Left ventricle myocardium inferior (tissue), 1 donor: ENCODE measurements around the gene ITPKB. TPM values are rescaled to one million over a fixed set of nuclear protein-coding genes. Genes with fewer than 3 reads are reported as not detected.

Experiments used
- DNase-seq: peaks from one replicate; pipeline ENCODE4 v3.0.0-alpha.2; 2020
- H3K27ac ChIP-seq: fragments of 200-600 bp; replicated peaks from 2 replicates; pipeline ENCODE4 v1.8.0; 2021
- H3K27me3 ChIP-seq: fragments of 200-600 bp; 2 replicates; pipeline ENCODE4 v1.8.0; 2021; ENCODE audit warnings: low read depth
- H3K36me3 ChIP-seq: fragments of 200-600 bp; 2 replicates; pipeline ENCODE4 v1.8.0; 2021
- H3K4me1 ChIP-seq: fragments of 200-600 bp; 2 replicates; pipeline ENCODE4 v1.8.0; 2021
- H3K4me3 ChIP-seq: fragments of 200-600 bp; 2 replicates; pipeline ENCODE4 v1.8.0; 2021; ENCODE audit warnings: mild to moderate bottlenecking, moderate library complexity
- H3K9me3 ChIP-seq: fragments of 200-600 bp; replicated peaks from 2 replicates; pipeline ENCODE4 v1.8.0; 2021
- CTCF ChIP-seq: fragments of 200-600 bp; IDR thresholded peaks from 2 replicates; pipeline ENCODE4 v1.8.0; 2021; ENCODE audit warnings: antibody characterized with exemption, mild to moderate bottlenecking, borderline replicate concordance
- intact Hi-C: fragments of 100-400 bp; cut with micrococcal nuclease; formaldehyde crosslinking; loops from one replicate; pipeline ENCODE4 v1.11.0; 2022
- total RNA-seq: library from RNA; stranded (reverse); fragmentation: NEBNext Ultra II Directional; extraction: Animal tissue kit (Norgen Biotek cat#: 25700); gene quantifications from one replicate; pipeline ENCODE4 v1.2.1, GENCODE V29; 2021
- donor health status: DM: no; HTN: yes; CAD: no; lungs with severe emphysema.

Gene ITPKB
- total RNA-seq, 1 donor from 2014 or later = 15.7 TPM

DNA sequence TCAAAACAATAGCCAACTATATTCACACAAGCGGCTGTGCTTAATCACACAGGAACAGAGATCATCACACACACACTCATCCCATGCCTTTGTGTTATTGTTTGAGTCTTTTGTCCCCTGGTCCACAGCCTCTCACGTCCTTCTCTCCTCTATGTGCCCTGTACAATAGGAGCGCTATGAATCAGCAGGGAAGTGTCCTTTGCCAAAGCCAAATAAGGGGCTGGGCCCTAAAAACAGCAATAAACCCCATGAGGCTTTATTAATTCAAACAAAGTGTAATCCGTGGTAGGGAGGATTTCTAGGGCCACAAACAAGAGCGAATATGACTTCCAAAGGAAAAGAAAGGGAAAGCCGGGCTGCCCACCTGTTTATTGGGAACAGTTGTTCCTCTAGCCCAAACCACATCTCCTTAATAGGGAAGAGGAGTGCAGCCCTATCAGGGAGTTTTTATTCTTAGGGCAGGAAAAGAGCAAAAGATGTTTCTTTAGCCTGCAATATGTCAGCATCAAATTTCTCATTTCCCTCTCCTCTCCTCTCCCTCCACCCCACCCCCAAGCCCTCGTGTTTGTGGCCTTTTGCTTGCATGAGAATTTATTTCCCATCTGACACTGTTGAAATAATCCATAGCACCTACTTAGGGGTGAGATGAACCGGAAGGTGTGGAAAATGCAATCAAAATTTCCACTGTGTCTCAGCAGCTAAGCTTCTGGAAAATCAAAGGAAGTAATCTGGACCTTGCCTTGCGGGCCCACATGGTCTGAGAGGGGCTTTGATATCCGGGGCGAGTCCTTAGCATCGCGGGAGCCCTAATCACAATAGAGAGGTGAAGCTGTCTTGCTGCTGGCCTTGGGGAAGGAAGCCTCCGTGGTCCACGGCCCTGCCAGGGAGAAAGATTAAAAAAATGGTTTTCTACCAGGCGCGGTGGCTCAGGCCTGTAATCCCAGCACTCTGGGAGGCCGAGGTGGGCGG lies 45.3 kb upstream of the ITPKB start:
- H3K4me1 ChIP-seq = peaks cover 21% of the 10 kb centered on the region
- H3K4me3 ChIP-seq = no peak overlapping the region
- no peak for TF ChIP-seq CTCF
- H3K27me3 ChIP-seq = no peaks in the 10 kb centered on the region
- intact Hi-C loops = no loop called here
- H3K27ac ChIP-seq = peak overlapping the region; percentile 21
- H3K36me3 ChIP-seq = no peaks in the 10 kb centered on the region
- DNase-seq = no peak
- H3K9me3 ChIP-seq = no peaks in the 10 kb centered on the region

DNA sequence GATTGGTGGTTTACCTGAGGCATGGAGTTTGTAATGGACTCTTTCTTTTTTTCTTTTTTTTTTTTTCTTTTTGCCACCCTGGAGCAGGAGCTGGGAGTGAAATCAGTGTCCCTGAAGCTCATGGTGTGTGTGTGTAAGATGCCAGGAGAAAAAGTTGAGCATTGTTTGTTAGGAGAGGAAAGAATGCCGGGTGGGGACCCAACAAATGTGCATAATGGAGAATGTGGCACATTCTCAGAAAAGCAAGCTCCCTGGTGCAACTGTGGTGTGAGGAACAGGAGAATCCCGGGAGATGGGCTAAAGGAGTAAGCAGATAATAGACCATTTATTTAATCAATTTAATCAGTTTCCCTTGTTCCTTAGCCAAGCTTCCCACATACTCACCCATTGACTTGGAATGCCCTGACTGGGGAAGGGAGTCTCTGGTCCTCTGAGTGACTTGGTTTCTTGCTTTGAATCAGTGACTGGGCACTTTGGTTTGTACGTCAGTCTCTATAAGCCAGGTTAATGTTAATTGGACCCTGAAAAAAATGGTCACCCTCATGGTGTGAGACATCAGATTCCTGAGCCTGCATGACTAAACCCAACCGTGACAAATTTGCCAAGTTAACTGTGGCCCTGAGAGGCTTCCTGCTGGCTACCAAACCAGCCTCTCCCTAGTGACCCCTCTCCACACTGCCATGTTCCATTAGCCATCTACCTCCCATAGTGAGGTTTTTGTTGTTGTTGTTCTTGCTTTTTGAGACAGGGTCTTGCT lies 43.9 kb upstream of the ITPKB start:
- peaks cover 34% of the 10 kb centered on the region for H3K4me1 ChIP-seq
- no peak for DNase-seq
- H3K36me3 ChIP-seq = no peaks in the 10 kb centered on the region
- H3K4me3 ChIP-seq = no peak overlapping the region
- intact Hi-C loops = no loop called here
- H3K27me3 ChIP-seq = no peaks in the 10 kb centered on the region
- no peak overlapping the region for H3K27ac ChIP-seq
- no peak for TF ChIP-seq CTCF
- no peaks in the 10 kb centered on the region for H3K9me3 ChIP-seq

DNA sequence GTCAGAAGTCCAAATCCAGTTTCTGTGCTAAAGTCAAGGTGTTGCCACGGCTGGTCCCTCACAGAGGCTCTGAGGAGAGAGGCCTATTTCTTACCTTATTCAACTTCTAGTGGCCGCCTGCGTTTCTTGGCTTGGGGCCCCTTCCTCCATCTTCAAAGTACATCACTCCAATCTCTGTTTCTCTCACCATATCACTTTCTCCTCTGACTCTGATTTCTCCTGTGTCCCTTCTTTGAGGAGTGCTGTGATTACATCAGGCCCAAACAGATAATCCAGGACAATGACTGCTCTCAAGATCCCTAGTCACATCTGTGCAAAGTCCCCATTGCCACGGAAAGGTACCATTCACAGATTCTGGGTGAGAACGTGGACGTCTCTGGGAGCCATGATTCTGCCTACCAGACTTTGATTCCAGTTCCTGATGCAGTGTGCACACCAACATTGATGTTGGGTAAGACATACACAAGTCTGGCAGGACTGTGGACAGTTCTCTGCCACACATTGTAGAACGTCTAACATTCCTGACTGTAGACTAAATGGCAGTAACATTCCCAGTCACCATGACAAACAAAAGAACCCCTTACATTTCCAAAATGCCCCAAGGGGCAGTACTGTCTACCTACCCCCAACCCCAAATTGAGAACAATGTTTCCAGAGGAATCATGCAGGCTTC lies 43.0 kb upstream of the ITPKB start:
- H3K36me3 ChIP-seq = no peaks in the 10 kb centered on the region
- peaks cover 2% of the 10 kb centered on the region for H3K9me3 ChIP-seq
- no peak for DNase-seq
- intact Hi-C loops = no loop called here
- H3K27ac ChIP-seq = no peak overlapping the region
- peaks cover 36% of the 10 kb centered on the region for H3K4me1 ChIP-seq
- TF ChIP-seq CTCF = no peak
- H3K4me3 ChIP-seq = no peak overlapping the region
- H3K27me3 ChIP-seq = no peaks in the 10 kb centered on the region

- Histone ChIP-seq H3K4me1 (peaks cover 25% of the 10 kb centered on the region), H3K27ac (no peak overlapping the region)
- no peak for TF ChIP-seq CTCF
Observed at GRCh38 chr1:226779561-226779960, 40.5 kb upstream of the ITPKB start.

GRCh38 chr1:226778657-226779058 lies 39.6 kb upstream of the ITPKB start:
- DNase-seq = no peak
- TF ChIP-seq CTCF = no peak
- intact Hi-C loops = no loop called here
- Histone ChIP-seq H3K9me3 (peaks cover 10% of the 10 kb centered on the region), H3K36me3 (no peaks in the 10 kb centered on the region), H3K27ac (peak overlapping the region; percentile 52), H3K4me1 (peaks cover 17% of the 10 kb centered on the region), H3K4me3 (no peak overlapping the region), H3K27me3 (no peaks in the 10 kb centered on the region)

More at GRCh38 chr1:226779561-226779960, 40.5 kb upstream of the ITPKB start:
- Histone ChIP-seq H3K4me3 (no peak overlapping the region), H3K36me3 (no peaks in the 10 kb centered on the region), H3K9me3 (peaks cover 10% of the 10 kb centered on the region), H3K27me3 (no peaks in the 10 kb centered on the region)
- intact Hi-C loops = no loop called here
- DNase-seq = no peak
